GM12801 (cell line): Measurements from ENCODE around the gene KLRK1.

Experiments used
- TF ChIP-seq, protein P1 (sequence below): IDR thresholded peaks from one replicate; pipeline ENCODE4 v1.5.1; 2011; ENCODE audit warnings: control low read depth; ENCODE audit not compliant: insufficient read length; ENCODE audit errors: extremely low read depth

The KLRK1 gene

DNA sequence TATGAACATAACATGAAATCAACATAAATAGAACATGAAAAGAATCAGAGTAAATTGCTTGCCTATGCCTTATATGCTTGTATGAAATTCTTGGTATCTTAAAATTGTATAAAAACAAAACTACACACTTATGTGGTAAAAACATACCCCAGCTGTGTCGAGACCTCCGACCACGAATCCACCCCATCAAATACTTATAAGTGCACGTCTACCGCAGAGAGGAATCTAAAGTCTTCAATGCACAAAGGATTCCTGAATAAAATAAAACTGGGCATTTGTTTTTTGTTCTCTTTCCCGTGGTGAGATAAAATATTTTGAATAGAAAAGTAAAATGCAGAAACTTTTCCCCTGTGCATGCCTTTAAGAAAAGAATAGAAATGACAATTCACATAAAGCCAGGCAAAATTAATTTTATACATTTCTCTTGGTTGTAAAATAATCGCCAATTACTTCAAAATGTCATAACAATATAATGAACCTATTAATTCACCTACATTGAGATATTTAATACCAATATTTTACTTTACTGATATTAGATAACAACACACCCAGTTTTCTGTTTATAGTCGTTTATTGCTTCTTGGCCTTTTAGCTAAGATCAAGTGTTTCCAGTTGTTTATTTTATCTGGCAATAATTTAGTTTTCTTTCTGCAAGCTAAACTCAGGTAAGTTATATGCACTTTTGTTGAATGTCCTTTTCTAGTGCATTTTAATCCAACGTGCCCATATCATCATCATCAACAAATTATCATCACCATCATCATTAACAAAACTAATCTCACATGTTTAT lies 1.0 kb downstream of the KLRK1 start:
- TF ChIP-seq, protein P1, sequence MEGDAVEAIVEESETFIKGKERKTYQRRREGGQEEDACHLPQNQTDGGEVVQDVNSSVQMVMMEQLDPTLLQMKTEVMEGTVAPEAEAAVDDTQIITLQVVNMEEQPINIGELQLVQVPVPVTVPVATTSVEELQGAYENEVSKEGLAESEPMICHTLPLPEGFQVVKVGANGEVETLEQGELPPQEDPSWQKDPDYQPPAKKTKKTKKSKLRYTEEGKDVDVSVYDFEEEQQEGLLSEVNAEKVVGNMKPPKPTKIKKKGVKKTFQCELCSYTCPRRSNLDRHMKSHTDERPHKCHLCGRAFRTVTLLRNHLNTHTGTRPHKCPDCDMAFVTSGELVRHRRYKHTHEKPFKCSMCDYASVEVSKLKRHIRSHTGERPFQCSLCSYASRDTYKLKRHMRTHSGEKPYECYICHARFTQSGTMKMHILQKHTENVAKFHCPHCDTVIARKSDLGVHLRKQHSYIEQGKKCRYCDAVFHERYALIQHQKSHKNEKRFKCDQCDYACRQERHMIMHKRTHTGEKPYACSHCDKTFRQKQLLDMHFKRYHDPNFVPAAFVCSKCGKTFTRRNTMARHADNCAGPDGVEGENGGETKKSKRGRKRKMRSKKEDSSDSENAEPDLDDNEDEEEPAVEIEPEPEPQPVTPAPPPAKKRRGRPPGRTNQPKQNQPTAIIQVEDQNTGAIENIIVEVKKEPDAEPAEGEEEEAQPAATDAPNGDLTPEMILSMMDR, result no peak

DNA sequence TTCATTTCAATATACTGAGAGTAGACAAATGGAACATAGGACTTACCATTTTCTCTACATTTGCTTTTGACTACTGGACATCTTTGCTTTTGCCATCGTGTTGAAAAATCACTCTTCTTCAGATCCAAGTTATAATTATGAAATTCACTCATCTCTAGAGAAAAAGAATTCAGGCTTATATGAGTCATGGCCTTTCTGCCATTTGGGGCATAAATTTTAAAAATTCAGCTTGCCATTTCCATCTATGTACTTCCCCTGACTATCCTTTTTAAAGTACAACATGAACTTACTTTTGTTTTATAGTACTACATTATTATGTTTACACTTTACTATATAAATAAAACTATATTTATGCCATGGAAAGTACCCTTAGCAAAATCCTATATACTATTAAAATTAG lies 3.0 kb downstream of the KLRK1 start:
- TF ChIP-seq, protein P1, result no peak

DNA sequence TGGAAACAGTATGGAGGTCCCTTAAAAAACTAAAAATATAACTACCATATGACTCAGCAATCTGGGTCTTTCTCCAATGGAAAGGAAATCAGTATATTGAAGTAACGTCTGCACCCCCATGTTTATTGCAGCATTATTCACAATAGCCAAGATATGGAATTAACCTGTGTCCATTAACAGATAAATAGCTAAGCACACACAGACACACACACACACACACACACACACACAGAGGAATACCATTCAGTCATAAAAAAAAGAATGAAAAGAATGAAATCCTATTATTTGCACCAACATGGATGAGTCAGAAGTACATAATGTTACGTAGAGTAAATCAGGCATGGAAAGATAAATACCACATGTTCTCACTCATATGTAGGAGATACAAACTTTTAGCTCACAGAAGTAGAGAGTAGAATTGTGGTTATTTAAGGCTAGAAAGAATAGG lies 4.7 kb downstream of the KLRK1 start:
- TF ChIP-seq, protein P1, result no peak

DNA sequence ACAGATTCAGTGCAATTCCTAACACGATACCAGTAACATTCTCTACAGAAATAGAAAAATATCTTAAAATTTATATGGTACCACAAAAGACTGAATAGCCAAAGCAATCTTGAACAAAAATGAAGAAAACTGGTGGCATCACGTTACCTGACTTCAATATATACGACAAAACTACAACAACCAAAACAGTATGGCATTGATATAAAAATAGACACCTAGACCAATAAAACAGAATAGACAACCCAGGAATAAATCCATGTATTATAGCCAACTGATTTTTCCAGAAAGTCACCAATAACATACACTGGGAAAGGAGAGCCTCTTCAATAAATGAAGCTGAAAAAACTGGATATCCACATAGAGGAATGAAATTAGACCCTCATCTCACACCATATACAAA lies 5.7 kb downstream of the KLRK1 start:
- TF ChIP-seq, protein P1, result no peak

DNA sequence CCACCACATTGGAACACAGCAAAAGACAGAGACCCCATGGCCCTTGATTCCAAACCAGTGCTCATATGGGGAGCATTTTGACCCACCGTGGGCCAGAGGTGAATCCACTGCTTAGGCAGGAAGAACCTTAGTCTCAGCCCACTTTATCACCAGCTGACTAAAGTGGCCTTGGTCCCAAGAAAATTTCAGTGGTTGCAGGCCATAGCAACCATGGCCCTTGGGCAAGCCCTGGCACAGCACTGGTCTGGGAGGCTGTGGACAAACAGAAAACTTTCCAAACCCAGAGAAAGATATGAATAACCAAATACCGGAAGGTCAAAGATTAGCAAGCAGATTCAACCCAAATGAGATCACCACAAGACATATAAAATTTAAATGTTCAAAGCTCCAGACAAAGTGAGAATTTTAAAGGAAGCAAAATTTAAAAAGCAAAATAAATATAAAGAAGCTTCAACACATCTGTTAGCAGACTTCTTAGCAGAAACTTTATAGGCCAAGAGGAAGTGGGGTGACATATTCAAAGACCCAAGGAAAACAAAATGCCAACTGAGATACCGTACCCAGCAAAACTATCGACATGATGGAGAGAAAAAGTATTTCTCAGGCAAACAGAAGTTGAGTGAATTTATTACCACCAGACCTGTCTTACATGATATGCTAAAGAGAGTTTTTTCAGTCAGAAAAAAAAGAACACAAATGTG lies 7.8 kb downstream of the KLRK1 start:
- TF ChIP-seq, protein P1, result no peak

DNA sequence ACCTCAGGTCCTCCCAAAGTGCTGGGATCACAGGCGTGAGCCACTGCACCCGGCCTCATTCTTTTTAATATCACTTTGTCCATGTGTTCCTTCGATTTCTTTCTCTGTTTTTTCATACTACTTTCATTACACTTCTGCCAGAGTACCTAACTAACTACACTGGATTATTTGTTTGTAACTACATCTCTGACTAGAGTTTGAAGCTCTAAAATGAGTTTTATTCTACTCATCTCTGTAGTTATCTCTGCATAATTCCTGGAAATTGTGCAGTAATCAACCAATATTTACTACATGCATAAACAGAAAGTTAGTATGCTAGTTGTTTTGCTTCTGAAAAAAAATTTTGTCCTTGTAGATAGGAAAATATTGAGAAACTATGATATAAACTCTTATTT lies 15.2 kb downstream of the KLRK1 start:
- TF ChIP-seq, protein P1, result no peak

DNA sequence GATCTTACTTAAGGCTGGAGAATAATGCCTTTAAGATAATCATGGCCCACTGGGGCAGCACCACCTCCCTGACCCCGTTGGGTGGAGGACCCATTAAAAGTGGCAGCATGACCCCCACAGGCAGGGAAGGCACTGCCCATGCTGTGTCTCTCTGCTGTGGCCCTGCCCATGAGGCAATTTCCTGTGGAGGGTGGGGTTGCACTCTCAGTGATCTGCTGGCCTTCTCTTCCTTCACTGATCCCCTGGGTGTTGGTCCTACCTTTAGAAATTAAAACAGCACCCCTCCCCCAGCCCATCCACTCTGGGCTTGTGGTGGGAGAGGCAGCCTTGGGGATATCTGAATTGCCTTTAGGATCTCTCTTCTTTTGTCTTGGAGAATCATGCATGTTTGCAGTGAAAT lies 17.3 kb downstream of the KLRK1 start:
- TF ChIP-seq, protein P1, result no peak
